K562 (cell line): ENCODE measurements around the gene CEP290. TPM values are rescaled to one million over a fixed set of nuclear protein-coding genes. Genes with fewer than 3 reads are reported as not detected.
A peak's percentile ranks its signal among the peaks of the same experiment; 100 is the strongest.
"Not testable (repeated sequence)": the region's sequence is repeated elsewhere in the genome, so short reads cannot be mapped to it uniquely, and the experiment has no call there.

Source experiments
- ATAC-seq: fragments of 200-7000 bp; cut with Tn5 transposase; 3 replicates; pipeline ENCODE4 v1.9.1; 2020; ENCODE audit warnings: moderate library complexity
- BruUV-seq: library from RNA; stranded (reverse); fragments of 400-500 nt; replicated peaks from 2 replicates; lab custom pipeline; 2021; lab: Mats Ljungman, UMichigan
- CTCF ChIA-PET: fragments of 300-600 bp; formaldehyde crosslinking; extraction: SDS; loops from one replicate; lab custom pipeline; 2021; ENCODE audit warnings: low intra/inter-chr PET ratio; lab: Yijun Ruan, JAX
- POLR2A ChIA-PET: fragments of 300-600, 350-650 bp; sonication (Branson Sonifier 250); formaldehyde crosslinking; extraction: SDS; loops from one replicate; lab custom pipeline; 2021; ENCODE audit warnings: antibody characterized with exemption, inconsistent platforms; lab: Yijun Ruan, JAX
- DNase-seq, 4 experiments: peaks; one replicate each; pipeline versions ENCODE4 v3.0.0 to v3.0.0-alpha.2; 2011 to 2018; ENCODE audit warnings: low spot score in 3 of 4, mixed read lengths in 3 of 4; ENCODE audit errors: extremely low read depth in 1 of 4
- FAIRE-seq: peaks from 2 replicates; lab custom pipeline; 2011; peaks lifted over from hg19 to GRCh38; lab: Jason Lieb, UNC
- H2AFZ ChIP-seq: 2 replicates; pipeline ENCODE4 v1.6.0; 2011; ENCODE audit warnings: low read depth, low read length, control low read depth, inconsistent platforms
- H3K27ac ChIP-seq: fragments of 200-600 bp; 3 replicates; pipeline ENCODE4 v1.8.0; 2011; ENCODE audit warnings: low read depth, mild to moderate bottlenecking, control low read depth, inconsistent platforms, low read length, moderate library complexity, mixed read lengths; ENCODE audit errors: extremely low read depth
- H3K27me3 ChIP-seq, 2 experiments: fragments of 300-600 bp in 1 of 2; 2 replicates in 1 of 2; 3 replicates in 1 of 2; pipeline versions ENCODE4 v1.6.0 to v1.8.0; 2011; ENCODE audit warnings: inconsistent platforms in 2 of 2, low read length in 2 of 2, mild to moderate bottlenecking in 1 of 2, mixed read lengths in 1 of 2, moderate library complexity in 1 of 2; ENCODE audit not compliant: control insufficient read depth in 2 of 2, insufficient read depth in 2 of 2
- H3K36me3 ChIP-seq: fragments of 300-600 bp; 3 replicates; pipeline ENCODE4 v1.8.0; 2011; ENCODE audit warnings: mild to moderate bottlenecking, low read length, inconsistent platforms; ENCODE audit not compliant: control insufficient read depth, insufficient read depth
- H3K4me1 ChIP-seq, 2 experiments: fragments of 200-600 bp in 1 of 2; replicated peaks in 1 of 2; 2 replicates in 1 of 2; 3 replicates in 1 of 2; pipeline versions ENCODE4 v1.5.1 to v1.8.0; 2011; ENCODE audit warnings: inconsistent platforms in 2 of 2, low read length in 2 of 2, mild to moderate bottlenecking in 1 of 2, mixed read lengths in 1 of 2, moderate library complexity in 1 of 2; ENCODE audit not compliant: control insufficient read depth in 2 of 2, insufficient read depth in 2 of 2
- H3K4me2 ChIP-seq: 2 replicates; pipeline ENCODE4 v1.6.1; 2011; ENCODE audit warnings: low read length, control low read depth, inconsistent platforms, mixed read lengths; ENCODE audit not compliant: insufficient read depth
- H3K4me3 ChIP-seq: fragments of 200-600 bp; sonication (generic), shearing (Covaris generic); 2 replicates; pipeline ENCODE4 v1.5.1; 2016; ENCODE audit warnings: control low read depth, inconsistent platforms
- H3K79me2 ChIP-seq: fragments of 200-600 bp; 3 replicates; pipeline ENCODE4 v1.8.0; 2011; ENCODE audit warnings: low read length, inconsistent platforms; ENCODE audit not compliant: control insufficient read depth, insufficient read depth
- H3K9ac ChIP-seq, 2 experiments: 2 replicates each; pipeline versions ENCODE4 v1.6.0 to v1.6.1; 2011; ENCODE audit warnings: low read depth in 2 of 2, low read length in 2 of 2, control low read depth in 1 of 2, inconsistent platforms in 1 of 2, mild to moderate bottlenecking in 1 of 2, mixed read lengths in 1 of 2; ENCODE audit not compliant: insufficient read depth in 1 of 2
- H3K9me1 ChIP-seq: one replicate; pipeline ENCODE4 v1.6.0; 2011; ENCODE audit warnings: inconsistent platforms, mild to moderate bottlenecking, low read length, moderate library complexity; ENCODE audit not compliant: control insufficient read depth, insufficient read depth
- H3K9me3 ChIP-seq: replicated peaks from 2 replicates; pipeline ENCODE4 v1.5.1; 2011; ENCODE audit warnings: low read depth, low read length, inconsistent platforms; ENCODE audit not compliant: control insufficient read depth, insufficient read depth
- H4K20me1 ChIP-seq: replicated peaks from 2 replicates; pipeline ENCODE4 v1.6.1; 2011; ENCODE audit warnings: low read length, inconsistent platforms, mixed read lengths; ENCODE audit not compliant: control insufficient read depth, insufficient read depth
- BCOR ChIP-seq: fragments of 450-650 bp; IDR thresholded peaks from 2 replicates; pipeline ENCODE4 v1.6.1; 2016
- FIP1L1 ChIP-seq: fragments of 200-400 bp; formaldehyde crosslinking; IDR thresholded peaks from 2 replicates; pipeline ENCODE4 v1.6.1; 2018; ENCODE audit warnings: mild to moderate bottlenecking, low read depth, low read length; ENCODE audit not compliant: poor library complexity, severe bottlenecking
- HMG20B ChIP-seq: fragments of 250-450 bp; sonication (Bioruptor Pico); IDR thresholded peaks from 2 replicates; pipeline ENCODE4 v1.5.0; 2021; ENCODE audit warnings: mild to moderate bottlenecking
- MED1 ChIP-seq: sonication (generic); formaldehyde crosslinking; IDR thresholded peaks from 2 replicates; pipeline ENCODE4 v1.8.1; 2023; ENCODE audit warnings: missing genetic modification reagents, borderline replicate concordance
- MXI1 ChIP-seq: IDR thresholded peaks from 2 replicates; pipeline ENCODE4 v1.6.1; 2011; ENCODE audit warnings: low read depth, mild to moderate bottlenecking, improper control_type of control experiment, low read length
- NFE2L1 ChIP-seq: fragments of 450-650 bp; IDR thresholded peaks from 2 replicates; pipeline ENCODE4 v1.6.1; 2016; ENCODE audit warnings: missing genetic modification characterization, low read depth, mild to moderate bottlenecking, missing compliant biosample characterization, moderate library complexity, borderline replicate concordance
- SETDB1 ChIP-seq: IDR thresholded peaks from one replicate; pipeline ENCODE4 v1.6.1; 2012; ENCODE audit warnings: low read length, control low read depth, inconsistent platforms
- ZNF146 ChIP-seq: IDR thresholded peaks from one replicate; pipeline ENCODE4 v1.6.1; 2018; ENCODE audit warnings: missing compliant biosample characterization; ENCODE audit not compliant: unreplicated experiment
- ZNF316 ChIP-seq: fragments of 450-650 bp; IDR thresholded peaks from 2 replicates; pipeline ENCODE4 v1.6.1; 2016
- ZNF589 ChIP-seq: fragments of 200-800 bp; sonication (Bioruptor generic); IDR thresholded peaks from 2 replicates; pipeline ENCODE4 v1.6.1; 2016; ENCODE audit warnings: low read depth, missing genetic modification characterization, missing compliant biosample characterization
- ZNF699 ChIP-seq: fragments of 250-450 bp; sonication (Bioruptor Pico); IDR thresholded peaks from 2 replicates; pipeline ENCODE4 v1.8.0; 2021; ENCODE audit warnings: mild to moderate bottlenecking, moderate library complexity; ENCODE audit not compliant: insufficient replicate concordance
- WGBS: fragments of 100-300 bp; shearing (Covaris generic); methylation state at CpG from one replicate; pipeline ENCODE4 v1.1.6; 2016; ENCODE audit warnings: low coverage, mixed read lengths; ENCODE audit not compliant: insufficient coverage; ENCODE audit errors: missing lambda C conversion rate; 5-methylcytosine and 5-hydroxymethylcytosine counted together
- in situ Hi-C: fragments of 300-500 bp; cut with MboI; formaldehyde crosslinking; loops from 4 replicates; pipeline ENCODE4 v1.15.0; 2018; ENCODE audit warnings: inconsistent platforms, mixed read lengths
- intact Hi-C: fragments of 100-400 bp; cut with micrococcal nuclease; formaldehyde crosslinking; loops from 2 replicates; pipeline ENCODE4 v1.14.2; 2022
- polyA plus RNA-seq, 8 experiments: library from polyadenylated mRNA; depleted of rRNA in 4 of 8; stranded (reverse) in 5 of 8; unstranded in 3 of 8; fragments of >200 nt; fragmentation: Nextera tagmentation in 2 of 8; fragmentation: Illumina TruSeq in 1 of 8; extraction: Ambion mirVana in 2 of 8; extraction: Trizol in 1 of 8; gene quantifications; 2 replicates each; pipeline versions ENCODE4 v1.2.1 to v1.2.3, GENCODE V29; 2011 to 2014; ENCODE audit warnings: inconsistent platforms in 1 of 8, missing spikeins in 1 of 8
- total RNA-seq, 7 experiments: library from RNA; depleted of rRNA in 6 of 7; stranded (reverse); fragments of >200 nt in 6 of 7; fragmentation: Illumina TruSeq in 2 of 7; extraction: Trizol in 2 of 7; gene quantifications; 2 replicates each; pipeline versions ENCODE4 v1.2.1 to v1.2.3, GENCODE V29; 2011 to 2021; ENCODE audit warnings: low replicate concordance in 1 of 7
- TF ChIP-seq, protein P1 (sequence below): sonication (generic); formaldehyde crosslinking; IDR thresholded peaks from 2 replicates; pipeline ENCODE4 v1.8.0; 2022; ENCODE audit warnings: missing genetic modification reagents, mild to moderate bottlenecking, borderline replicate concordance
- TF ChIP-seq, protein P2 (sequence below): fragments of 250-450 bp; sonication (Bioruptor Pico); IDR thresholded peaks from 2 replicates; pipeline ENCODE4 v1.4.0; 2020; ENCODE audit warnings: mild to moderate bottlenecking

Gene CEP290
- total and polyA plus RNA-seq, 9 of the 15 experiments (the other 6 are each of a cell fraction or from before 2014, with no cell fraction given): 7.2 to 19.4 (median 18.1) TPM

DNA sequence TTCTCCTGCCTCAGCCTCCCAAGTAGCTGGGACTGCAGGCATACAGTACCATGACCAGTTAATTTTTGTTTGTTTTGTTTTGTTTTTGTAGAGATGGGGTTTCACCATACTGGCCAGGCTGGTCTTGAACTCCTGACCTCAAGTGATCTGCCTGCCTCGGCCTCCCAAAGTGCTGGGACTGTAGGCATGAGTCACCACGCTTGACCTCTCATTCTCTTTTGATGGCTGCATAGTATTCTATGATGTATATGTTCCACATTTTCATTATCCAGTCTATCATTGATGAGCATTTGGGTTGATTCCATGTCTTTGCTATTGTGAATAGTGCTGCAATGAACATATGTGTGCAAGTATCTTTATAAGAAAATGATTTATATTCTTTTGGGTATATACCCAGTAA lies 8.7 kb downstream of the CEP290 start:
- H3K9ac ChIP-seq, in situ Hi-C loops, H3K4me3 ChIP-seq, H3K4me2 ChIP-seq, H3K9me1 ChIP-seq, H2AFZ ChIP-seq, intact Hi-C loops, BruUV-seq, H3K79me2 ChIP-seq, ATAC-seq, H4K20me1 ChIP-seq, CTCF ChIA-PET, H3K27ac ChIP-seq, FAIRE-seq, DNase-seq, POLR2A ChIA-PET, H3K4me1 ChIP-seq, H3K27me3 ChIP-seq, H3K9me3 ChIP-seq: not testable (repeated sequence)
- peaks cover 40% of the 10 kb centered on the region for H3K36me3 ChIP-seq
- WGBS: 89% methylated on average over 2 of the region's 2 CpGs
- TF ChIP-seq ZNF146 (CRISPR knock-in tag) (peak; percentile 86), BCOR (0 out of 2 replicates have a peak, but pooled peaks have one; percentile 18)

DNA sequence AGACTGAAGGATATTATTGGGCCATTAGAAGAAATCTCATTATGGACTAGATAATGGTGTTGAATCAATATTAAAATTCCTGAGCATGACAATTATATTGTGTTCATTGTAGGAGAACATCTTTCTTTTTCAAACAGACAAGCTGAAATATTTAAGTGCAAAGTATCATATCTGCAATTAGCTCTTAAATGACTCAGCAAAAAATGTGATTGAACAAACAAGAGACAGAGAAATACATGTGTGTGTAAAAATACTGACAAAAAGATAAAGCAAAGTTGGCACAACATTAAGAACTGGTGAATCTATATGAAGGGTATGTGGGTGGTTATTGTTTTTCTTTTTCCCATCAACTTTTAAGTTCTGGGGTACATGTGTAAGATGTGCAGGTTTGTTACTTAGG lies 9.5 kb downstream of the CEP290 start:
- 0 out of 5 replicates have a peak, but pooled peaks cover 0 to 2% of the 10 kb centered on the region in 2 experiments for H3K4me1 ChIP-seq
- DNase-seq: no peak
- no TSS peak for BruUV-seq
- no peak overlapping the region for H3K27ac ChIP-seq
- FAIRE-seq: no peak
- H2AFZ ChIP-seq: no peak overlapping the region
- intact Hi-C loops: no loop called here
- in situ Hi-C loops: no loop called here
- no peak overlapping the region for H3K4me3 ChIP-seq
- H4K20me1 ChIP-seq: no peaks in the 10 kb centered on the region
- no peaks in the 10 kb centered on the region for H3K9me1 ChIP-seq
- POLR2A ChIA-PET: interaction anchor here (1.0 kb wide), 1 partner anchor 10 kb away, joined by 5 read pairs; the partner anchor contains the start of genes CEP290 and TMTC3
- no peak overlapping the region for H3K9ac ChIP-seq
- no peaks in the 10 kb centered on the region for H3K27me3 ChIP-seq
- H3K79me2 ChIP-seq: no peaks in the 10 kb centered on the region
- CTCF ChIA-PET: no interaction called here
- H3K4me2 ChIP-seq: no peak overlapping the region
- H3K9me3 ChIP-seq: no peaks in the 10 kb centered on the region
- H3K36me3 ChIP-seq: peaks cover 41% of the 10 kb centered on the region
- no peak for ATAC-seq
- TF ChIP-seq SETDB1 (no peak), ZNF699 (CRISPR knock-in tag) (no peak), FIP1L1 (no peak), HMG20B (CRISPR knock-in tag) (no peak), ZNF589 (no peak), NFE2L1 (tag) (peak; percentile 87), ZNF316 (peak; percentile 96), MED1 (CRISPR knock-in tag) (no peak), MXI1 (no peak)
- TF ChIP-seq, protein P1, sequence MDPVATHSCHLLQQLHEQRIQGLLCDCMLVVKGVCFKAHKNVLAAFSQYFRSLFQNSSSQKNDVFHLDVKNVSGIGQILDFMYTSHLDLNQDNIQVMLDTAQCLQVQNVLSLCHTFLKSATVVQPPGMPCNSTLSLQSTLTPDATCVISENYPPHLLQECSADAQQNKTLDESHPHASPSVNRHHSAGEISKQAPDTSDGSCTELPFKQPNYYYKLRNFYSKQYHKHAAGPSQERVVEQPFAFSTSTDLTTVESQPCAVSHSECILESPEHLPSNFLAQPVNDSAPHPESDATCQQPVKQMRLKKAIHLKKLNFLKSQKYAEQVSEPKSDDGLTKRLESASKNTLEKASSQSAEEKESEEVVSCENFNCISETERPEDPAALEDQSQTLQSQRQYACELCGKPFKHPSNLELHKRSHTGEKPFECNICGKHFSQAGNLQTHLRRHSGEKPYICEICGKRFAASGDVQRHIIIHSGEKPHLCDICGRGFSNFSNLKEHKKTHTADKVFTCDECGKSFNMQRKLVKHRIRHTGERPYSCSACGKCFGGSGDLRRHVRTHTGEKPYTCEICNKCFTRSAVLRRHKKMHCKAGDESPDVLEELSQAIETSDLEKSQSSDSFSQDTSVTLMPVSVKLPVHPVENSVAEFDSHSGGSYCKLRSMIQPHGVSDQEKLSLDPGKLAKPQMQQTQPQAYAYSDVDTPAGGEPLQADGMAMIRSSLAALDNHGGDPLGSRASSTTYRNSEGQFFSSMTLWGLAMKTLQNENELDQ (CRISPR knock-in tag): no peak
- TF ChIP-seq, protein P2, sequence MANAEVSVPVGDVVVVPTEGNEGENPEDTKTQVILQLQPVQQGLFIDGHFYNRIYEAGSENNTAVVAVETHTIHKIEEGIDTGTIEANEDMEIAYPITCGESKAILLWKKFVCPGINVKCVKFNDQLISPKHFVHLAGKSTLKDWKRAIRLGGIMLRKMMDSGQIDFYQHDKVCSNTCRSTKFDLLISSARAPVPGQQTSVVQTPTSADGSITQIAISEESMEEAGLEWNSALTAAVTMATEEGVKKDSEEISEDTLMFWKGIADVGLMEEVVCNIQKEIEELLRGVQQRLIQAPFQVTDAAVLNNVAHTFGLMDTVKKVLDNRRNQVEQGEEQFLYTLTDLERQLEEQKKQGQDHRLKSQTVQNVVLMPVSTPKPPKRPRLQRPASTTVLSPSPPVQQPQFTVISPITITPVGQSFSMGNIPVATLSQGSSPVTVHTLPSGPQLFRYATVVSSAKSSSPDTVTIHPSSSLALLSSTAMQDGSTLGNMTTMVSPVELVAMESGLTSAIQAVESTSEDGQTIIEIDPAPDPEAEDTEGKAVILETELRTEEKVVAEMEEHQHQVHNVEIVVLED (CRISPR knock-in tag): no peak
